ENCODE measurements around the gene QRFP. TPM values are rescaled to one million over a fixed set of nuclear protein-coding genes. Genes with fewer than 3 reads are reported as not detected.

The QRFP gene
- total RNA-seq, 1 donor from 2014 or later = under 0.01 TPM

DNA sequence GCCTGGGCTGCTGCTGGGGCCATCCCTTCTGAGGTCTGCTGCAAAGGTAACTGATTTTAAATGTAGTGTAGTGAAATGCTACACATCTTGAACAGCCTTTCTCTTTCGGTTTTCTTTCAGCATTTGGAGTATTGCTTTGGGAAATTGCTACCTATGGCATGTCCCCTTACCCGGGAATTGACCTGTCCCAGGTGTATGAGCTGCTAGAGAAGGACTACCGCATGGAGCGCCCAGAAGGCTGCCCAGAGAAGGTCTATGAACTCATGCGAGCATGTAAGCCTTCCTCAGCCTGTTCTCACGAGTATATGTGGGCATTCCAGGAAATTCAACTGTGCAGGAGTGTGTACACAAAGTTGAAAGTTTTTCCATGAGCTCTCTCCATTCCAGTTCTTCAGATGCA, 18.3 kb downstream of the QRFP start:
- DNase-seq (ENCODE audit: low spot score in 2 of 2) (no peak), FAIRE-seq (no peak)

- FAIRE-seq = no peak
- DNase-seq (ENCODE audit: low spot score in 2 of 2) = no peak
Measured at GRCh38 chr9:130877300-130877699, 19.3 kb downstream of the QRFP start.

DNA sequence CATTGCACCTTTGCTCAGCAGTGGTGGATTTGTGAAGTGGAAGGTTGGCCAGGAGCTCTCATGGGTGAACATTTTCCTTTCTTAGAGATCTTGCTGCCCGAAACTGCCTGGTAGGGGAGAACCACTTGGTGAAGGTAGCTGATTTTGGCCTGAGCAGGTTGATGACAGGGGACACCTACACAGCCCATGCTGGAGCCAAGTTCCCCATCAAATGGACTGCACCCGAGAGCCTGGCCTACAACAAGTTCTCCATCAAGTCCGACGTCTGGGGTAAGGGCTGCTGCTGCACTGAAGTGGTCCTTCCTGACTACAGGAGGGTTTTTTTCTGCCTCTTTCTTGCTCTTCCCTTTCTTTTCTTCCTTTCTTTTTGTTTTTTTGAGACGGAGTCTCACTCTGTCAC, 21.8 kb downstream of the QRFP start:
- DNase-seq (ENCODE audit: low spot score in 2 of 2) (no peak), FAIRE-seq (no peak)

GRCh38 chr9:130873966-130874365, 22.6 kb downstream of the QRFP start:
- no peak for FAIRE-seq
- DNase-seq (ENCODE audit: low spot score in 2 of 2) = no peak

DNA sequence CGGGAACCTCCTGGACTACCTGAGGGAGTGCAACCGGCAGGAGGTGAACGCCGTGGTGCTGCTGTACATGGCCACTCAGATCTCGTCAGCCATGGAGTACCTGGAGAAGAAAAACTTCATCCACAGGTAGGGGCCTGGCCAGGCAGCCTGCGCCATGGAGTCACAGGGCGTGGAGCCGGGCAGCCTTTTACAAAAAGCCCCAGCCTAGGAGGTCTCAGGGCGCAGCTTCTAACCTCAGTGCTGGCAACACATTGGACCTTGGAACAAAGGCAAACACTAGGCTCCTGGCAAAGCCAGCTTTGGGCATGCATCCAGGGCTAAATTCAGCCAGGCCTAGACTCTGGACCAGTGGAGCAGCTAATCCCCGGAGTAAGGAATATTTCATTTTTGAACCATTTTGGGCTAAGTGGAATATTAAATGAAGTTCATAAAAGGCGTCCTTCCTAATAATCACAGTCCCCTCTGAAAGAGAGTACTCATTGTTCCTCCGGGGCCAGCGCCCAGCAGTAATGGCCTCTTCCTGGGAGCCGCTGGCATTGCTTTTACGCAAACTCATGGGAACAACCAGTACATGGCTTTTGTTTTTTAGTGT, 23.6 kb downstream of the QRFP start:
- DNase-seq (ENCODE audit: low spot score in 2 of 2) = peak; percentile 50 to 52
- FAIRE-seq = no peak

DNA sequence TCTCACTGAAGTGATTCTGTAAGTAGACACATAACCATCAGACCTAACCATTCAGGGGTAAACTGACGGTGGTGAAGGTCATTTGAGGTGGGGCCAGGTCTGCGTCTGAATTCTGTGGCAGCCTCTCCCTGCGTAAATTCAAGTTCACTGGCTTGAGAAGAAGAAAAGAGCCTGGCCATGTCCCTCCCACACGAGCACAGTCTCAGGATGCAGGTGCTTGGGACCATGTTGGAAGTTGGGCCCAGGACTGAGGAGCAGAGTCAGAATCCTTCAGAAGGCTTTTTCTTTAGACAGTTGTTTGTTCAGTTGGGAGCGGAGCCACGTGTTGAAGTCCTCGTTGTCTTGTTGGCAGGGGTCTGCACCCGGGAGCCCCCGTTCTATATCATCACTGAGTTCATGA, 24.1 kb downstream of the QRFP start:
- FAIRE-seq (no peak), DNase-seq (ENCODE audit: low spot score in 2 of 2) (no peak)

GRCh38 chr9:130872093-130872492, 24.5 kb downstream of the QRFP start:
- DNase-seq (ENCODE audit: low spot score in 2 of 2) (no peak), FAIRE-seq (no peak)

- no peak for FAIRE-seq
- no peak for DNase-seq (ENCODE audit: low spot score in 2 of 2)
Measured at GRCh38 chr9:130871395-130872062, 25.1 kb downstream of the QRFP start.

DNA sequence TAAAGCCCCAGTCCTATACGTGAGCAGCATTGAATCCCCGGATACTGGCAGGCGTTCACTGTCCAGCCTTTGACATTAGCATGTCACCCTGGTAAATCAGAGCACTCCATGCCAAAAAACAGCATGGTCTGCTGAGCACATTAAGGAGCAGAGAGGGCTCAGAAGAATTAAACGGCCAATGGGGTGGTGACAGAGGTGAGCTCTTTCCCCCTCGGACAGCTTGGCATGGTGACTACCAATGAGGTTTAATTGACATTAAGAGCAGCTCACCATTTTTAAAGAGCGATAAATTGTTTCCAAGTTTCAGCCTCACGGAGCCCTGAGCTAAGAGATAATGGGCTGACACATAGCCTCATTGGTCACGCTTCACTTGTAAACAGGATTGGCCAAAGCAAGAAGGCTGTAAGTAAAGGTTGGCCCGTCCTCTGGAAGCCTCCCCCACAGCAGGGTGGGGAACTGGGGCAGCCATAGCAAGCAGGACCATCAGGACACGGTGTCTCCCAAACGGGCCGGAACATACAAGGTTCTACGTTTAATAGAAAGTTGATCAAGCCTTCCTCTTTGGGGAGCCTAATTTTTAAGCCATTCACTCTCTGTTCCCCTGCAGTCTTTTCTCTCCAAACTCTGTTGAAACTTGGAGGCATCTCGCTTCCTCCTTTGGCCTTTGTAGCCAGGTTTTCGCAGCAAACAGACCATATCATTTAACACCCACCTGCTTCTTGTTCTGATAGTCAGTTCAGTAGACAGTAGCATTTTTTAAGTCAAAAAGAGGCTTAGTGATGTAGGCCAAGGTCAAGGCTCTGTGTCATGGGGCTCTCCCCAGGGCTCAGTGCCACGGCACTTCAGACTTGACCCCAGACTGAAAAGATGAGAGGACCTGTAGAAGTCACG, 25.9 kb downstream of the QRFP start:
- DNase-seq (ENCODE audit: low spot score in 2 of 2) = no peak

GRCh38 chr9:130869250-130869649, 27.4 kb downstream of the QRFP start:
- no peak for DNase-seq (ENCODE audit: low spot score in 2 of 2)

More for the DNA sequence above, 25.9 kb downstream of the QRFP start:
- FAIRE-seq = no peak

GRCh38 chr9:130868230-130868629, 28.4 kb downstream of the QRFP start:
- FAIRE-seq = no peak
- DNase-seq (ENCODE audit: low spot score in 2 of 2) = no peak

More at GRCh38 chr9:130869250-130869649, 27.4 kb downstream of the QRFP start:
- no peak for FAIRE-seq

- no peak for FAIRE-seq
- DNase-seq (ENCODE audit: low spot score in 2 of 2) = no peak
Measured at GRCh38 chr9:130867556-130867955, 29.1 kb downstream of the QRFP start.

GRCh38 chr9:130866474-130866965, 30.1 kb downstream of the QRFP start:
- FAIRE-seq = no peak
- DNase-seq (ENCODE audit: low spot score in 2 of 2) = peak in 1 of 2 donors; percentile 40

- DNase-seq (ENCODE audit: low spot score in 2 of 2) = no peak
- FAIRE-seq = no peak
Measured at GRCh38 chr9:130865921-130866320, 30.7 kb downstream of the QRFP start.

- FAIRE-seq (no peak), DNase-seq (ENCODE audit: low spot score in 2 of 2) (no peak)
Measured at GRCh38 chr9:130864541-130864940, 32.1 kb downstream of the QRFP start.

DNA sequence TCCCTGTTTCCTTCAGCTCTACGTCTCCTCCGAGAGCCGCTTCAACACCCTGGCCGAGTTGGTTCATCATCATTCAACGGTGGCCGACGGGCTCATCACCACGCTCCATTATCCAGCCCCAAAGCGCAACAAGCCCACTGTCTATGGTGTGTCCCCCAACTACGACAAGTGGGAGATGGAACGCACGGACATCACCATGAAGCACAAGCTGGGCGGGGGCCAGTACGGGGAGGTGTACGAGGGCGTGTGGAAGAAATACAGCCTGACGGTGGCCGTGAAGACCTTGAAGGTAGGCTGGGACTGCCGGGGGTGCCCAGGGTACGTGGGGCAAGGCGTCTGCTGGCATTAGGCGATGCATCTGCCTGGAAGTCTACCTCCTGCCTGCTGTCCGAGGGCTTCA, 33.9 kb downstream of the QRFP start:
- no peak for FAIRE-seq

GRCh38 chr9:130862217-130862616, 34.4 kb downstream of the QRFP start:
- no peak for FAIRE-seq

More for the DNA sequence above, 33.9 kb downstream of the QRFP start:
- no peak for DNase-seq (ENCODE audit: low spot score in 2 of 2)

DNA sequence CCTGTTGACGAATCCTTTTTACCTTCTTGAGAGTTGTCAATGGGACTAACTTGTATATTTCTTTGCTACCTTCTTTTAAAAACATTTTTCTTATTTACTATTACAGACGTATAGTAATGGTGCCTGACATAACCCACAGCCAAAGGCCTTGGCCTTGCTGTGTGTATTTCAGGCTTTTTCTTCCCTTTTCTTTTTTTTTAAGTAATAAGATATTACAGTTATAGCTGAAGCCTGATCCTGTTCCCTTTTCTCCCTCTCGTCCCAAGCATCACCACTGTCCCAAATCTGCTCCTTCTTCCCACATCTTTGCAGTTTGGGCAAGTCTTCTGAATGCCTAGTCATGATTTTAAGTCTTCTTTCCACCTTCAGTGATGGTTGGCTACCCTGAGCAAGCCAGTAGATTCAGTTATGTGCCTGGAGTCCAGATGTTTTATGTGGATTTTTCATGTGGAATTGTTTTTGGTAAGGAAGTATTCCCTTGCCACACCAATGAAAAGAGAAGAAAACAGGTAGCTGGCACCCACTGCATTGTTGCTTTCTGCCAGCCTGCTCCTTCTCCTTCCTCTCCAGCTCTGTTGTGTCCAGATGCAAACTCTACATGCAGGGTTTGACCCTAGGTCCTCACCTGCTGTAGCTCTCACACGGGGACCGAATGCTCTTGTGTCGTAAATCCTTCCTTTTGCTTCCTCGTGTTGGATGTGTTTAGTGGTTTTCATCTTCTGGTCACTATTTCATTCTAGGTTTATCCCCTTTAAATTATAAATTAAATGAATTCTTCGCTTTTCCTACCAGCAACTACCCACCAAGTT, 35.0 kb downstream of the QRFP start:
- DNase-seq (ENCODE audit: low spot score in 2 of 2) (no peak), FAIRE-seq (no peak)

More at GRCh38 chr9:130862217-130862616, 34.4 kb downstream of the QRFP start:
- no peak for DNase-seq (ENCODE audit: low spot score in 2 of 2)

DNA sequence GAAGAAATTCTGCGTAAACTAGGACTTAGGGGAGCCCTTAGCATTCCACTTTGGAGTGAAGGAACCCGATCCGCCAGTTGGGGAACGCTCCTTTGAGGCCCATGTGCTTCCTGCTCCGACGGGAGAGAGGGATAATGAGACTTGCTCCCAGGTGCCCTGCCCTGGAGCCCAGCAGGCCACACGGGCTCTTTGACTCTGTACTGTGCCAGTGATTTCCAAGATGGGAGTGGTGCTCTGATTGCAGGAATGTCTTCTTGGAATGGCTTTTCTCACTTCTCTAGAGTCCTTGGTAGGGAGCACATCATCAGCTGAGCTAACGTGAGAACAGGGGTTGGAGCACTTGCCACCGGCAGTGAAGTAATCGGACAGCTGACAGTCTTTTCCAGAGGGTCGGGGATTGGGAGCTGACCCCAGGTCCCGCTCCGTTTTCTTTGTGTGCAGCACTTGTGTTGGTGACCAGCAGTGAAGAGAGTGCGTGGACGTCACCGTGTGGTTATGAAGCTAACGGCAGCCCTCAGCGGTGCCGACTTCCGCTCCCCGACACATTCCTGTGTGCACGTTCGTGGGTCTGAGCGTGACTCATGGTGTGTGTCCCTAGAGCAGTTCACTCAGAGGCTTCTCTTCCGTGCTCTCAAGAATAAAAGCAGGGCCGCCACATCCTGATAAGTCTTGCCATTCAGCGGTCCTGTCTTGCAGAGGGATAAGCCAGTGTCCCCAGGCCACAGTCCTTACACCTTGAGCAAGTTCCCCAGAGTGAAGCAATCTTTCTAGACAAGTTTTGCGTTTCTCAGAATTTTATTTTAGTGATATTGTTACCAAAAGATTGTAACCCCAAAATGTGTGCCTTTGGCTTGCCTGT, 35.9 kb downstream of the QRFP start:
- DNase-seq (ENCODE audit: low spot score in 2 of 2) = no peak
- no peak for FAIRE-seq

All from frontal cortex (tissue), 4 donors.